ENCODE results near the gene GDA.

DNA sequence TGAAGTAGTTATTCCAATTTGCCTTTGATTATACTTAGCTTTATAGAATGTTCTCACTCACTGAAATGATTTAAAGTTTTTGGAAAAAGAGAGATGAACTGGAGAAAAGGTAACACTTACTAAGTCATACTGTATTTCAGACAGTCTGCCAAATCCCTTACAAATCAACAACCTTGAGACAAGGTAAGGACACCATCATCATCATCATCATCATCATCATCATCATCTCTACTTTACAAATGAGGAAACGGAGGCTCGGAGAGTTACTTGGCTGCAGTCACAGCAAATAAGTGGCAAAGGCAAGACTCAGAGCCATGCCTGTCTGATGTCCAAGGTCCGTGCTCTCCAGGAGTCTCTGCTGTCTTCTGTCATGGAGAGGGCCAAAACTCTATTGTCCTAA lies 9.4 kb downstream of the GDA start:
- TF ChIP-seq, protein P1, sequence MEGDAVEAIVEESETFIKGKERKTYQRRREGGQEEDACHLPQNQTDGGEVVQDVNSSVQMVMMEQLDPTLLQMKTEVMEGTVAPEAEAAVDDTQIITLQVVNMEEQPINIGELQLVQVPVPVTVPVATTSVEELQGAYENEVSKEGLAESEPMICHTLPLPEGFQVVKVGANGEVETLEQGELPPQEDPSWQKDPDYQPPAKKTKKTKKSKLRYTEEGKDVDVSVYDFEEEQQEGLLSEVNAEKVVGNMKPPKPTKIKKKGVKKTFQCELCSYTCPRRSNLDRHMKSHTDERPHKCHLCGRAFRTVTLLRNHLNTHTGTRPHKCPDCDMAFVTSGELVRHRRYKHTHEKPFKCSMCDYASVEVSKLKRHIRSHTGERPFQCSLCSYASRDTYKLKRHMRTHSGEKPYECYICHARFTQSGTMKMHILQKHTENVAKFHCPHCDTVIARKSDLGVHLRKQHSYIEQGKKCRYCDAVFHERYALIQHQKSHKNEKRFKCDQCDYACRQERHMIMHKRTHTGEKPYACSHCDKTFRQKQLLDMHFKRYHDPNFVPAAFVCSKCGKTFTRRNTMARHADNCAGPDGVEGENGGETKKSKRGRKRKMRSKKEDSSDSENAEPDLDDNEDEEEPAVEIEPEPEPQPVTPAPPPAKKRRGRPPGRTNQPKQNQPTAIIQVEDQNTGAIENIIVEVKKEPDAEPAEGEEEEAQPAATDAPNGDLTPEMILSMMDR (IDR thresholded peaks at IDR 0.05), result no peak
- TF ChIP-seq, protein P2, sequence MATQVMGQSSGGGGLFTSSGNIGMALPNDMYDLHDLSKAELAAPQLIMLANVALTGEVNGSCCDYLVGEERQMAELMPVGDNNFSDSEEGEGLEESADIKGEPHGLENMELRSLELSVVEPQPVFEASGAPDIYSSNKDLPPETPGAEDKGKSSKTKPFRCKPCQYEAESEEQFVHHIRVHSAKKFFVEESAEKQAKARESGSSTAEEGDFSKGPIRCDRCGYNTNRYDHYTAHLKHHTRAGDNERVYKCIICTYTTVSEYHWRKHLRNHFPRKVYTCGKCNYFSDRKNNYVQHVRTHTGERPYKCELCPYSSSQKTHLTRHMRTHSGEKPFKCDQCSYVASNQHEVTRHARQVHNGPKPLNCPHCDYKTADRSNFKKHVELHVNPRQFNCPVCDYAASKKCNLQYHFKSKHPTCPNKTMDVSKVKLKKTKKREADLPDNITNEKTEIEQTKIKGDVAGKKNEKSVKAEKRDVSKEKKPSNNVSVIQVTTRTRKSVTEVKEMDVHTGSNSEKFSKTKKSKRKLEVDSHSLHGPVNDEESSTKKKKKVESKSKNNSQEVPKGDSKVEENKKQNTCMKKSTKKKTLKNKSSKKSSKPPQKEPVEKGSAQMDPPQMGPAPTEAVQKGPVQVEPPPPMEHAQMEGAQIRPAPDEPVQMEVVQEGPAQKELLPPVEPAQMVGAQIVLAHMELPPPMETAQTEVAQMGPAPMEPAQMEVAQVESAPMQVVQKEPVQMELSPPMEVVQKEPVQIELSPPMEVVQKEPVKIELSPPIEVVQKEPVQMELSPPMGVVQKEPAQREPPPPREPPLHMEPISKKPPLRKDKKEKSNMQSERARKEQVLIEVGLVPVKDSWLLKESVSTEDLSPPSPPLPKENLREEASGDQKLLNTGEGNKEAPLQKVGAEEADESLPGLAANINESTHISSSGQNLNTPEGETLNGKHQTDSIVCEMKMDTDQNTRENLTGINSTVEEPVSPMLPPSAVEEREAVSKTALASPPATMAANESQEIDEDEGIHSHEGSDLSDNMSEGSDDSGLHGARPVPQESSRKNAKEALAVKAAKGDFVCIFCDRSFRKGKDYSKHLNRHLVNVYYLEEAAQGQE (IDR thresholded peaks at IDR 0.05; ENCODE audit: insufficient read depth in 1 of 2, low read depth in 2 of 2, low read length in 1 of 2), result no peak
- TF ChIP-seq POLR2AphosphoS5 (IDR thresholded peaks at IDR 0.05; ENCODE audit: low read depth, low read length), result no peak
